SK-N-SH treated with all-trans-retinoic acid at 6 μM for 48 hours (cell line): ENCODE measurements around the gene UBN2.

ENCODE experiments used
- ARNTL ChIP-seq: fragments of 450-650 bp; formaldehyde crosslinking; IDR thresholded peaks from 2 replicates; pipeline ENCODE4 v1.5.0; 2020; ENCODE audit warnings: low read depth, mild to moderate bottlenecking, moderate library complexity, borderline replicate concordance
- CREB5 ChIP-seq: fragments of 250-450 bp; sonication (Bioruptor Pico); IDR thresholded peaks from 2 replicates; pipeline ENCODE4 v1.5.1; 2020; ENCODE audit warnings: low read depth, mild to moderate bottlenecking, moderate library complexity
- RARB ChIP-seq: fragments of 250-450 bp; sonication (Bioruptor Pico); IDR thresholded peaks from 2 replicates; pipeline ENCODE4 v1.8.0; 2021; ENCODE audit warnings: mild to moderate bottlenecking, moderate library complexity
- SNAI2 ChIP-seq: fragments of 250-450 bp; sonication (Bioruptor Pico); IDR thresholded peaks from 2 replicates; pipeline ENCODE4 v1.5.0; 2020; ENCODE audit warnings: mild to moderate bottlenecking, moderate library complexity
- ZNF565 ChIP-seq: fragments of 450-650 bp; formaldehyde crosslinking; conservative IDR thresholded peaks from 2 replicates; pipeline ENCODE4 v1.5.0; 2020; ENCODE audit warnings: low read depth, mild to moderate bottlenecking, moderate library complexity
- TF ChIP-seq, protein P1 (sequence below): fragments of 250-450 bp; sonication (Bioruptor Pico); IDR thresholded peaks from 2 replicates; pipeline ENCODE4 v1.8.0; 2020; ENCODE audit warnings: mild to moderate bottlenecking, moderate library complexity, borderline replicate concordance

DNA sequence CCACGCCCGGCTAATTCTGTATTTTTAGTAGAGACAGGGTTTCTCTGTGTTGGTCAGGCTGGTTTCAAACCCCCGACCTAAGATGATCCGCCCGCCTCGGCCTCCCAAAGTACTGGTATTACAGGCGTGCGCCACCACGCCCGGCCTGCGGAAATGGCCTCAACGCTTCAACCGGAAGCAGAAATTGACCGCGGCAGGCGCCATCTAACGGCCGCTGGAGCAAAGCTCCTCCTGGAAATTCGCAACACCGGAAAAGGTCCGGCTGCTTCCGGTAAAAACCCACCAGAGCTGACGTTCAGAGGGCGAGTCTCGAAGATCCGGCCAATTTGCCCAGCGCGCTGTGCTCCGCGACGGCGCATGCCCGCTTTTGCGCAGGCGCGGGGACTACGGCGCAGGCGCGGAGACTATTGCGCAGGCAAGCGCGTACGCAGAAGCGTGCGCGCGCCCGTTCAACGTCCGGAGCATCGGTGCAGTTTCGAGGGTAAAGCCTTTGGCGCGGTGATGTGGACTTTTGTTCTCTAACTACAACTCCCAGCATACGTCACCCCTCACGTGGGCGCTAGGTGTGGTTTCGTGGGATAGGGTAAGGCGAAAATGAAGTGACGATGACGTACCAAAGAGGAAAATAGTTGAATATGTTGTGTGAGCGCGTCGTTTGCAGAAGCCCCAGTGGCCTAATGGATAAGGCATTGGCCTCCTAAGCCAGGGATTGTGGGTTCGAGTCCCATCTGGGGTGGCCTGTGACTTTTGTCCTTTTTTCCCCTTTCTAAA is 109.2 kb downstream of the UBN2 start:
- TF ChIP-seq RARB (CRISPR knock-in tag) = no peak
- TF ChIP-seq ZNF565 (CRISPR knock-in tag) = peak; percentile 77; the same call in 1 of the 2 replicates
- peak; percentile 37; the same call in 1 of the 2 replicates for TF ChIP-seq CREB5 (CRISPR knock-in tag)
- TF ChIP-seq, protein P1, sequence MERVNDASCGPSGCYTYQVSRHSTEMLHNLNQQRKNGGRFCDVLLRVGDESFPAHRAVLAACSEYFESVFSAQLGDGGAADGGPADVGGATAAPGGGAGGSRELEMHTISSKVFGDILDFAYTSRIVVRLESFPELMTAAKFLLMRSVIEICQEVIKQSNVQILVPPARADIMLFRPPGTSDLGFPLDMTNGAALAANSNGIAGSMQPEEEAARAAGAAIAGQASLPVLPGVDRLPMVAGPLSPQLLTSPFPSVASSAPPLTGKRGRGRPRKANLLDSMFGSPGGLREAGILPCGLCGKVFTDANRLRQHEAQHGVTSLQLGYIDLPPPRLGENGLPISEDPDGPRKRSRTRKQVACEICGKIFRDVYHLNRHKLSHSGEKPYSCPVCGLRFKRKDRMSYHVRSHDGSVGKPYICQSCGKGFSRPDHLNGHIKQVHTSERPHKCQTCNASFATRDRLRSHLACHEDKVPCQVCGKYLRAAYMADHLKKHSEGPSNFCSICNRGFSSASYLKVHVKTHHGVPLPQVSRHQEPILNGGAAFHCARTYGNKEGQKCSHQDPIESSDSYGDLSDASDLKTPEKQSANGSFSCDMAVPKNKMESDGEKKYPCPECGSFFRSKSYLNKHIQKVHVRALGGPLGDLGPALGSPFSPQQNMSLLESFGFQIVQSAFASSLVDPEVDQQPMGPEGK (CRISPR knock-in tag) = no peak
- TF ChIP-seq SNAI2 (CRISPR knock-in tag) = peak; percentile 91; the same call in 1 of the 2 replicates
- no peak for TF ChIP-seq ARNTL
